ENCODE results near the gene SLC16A9. TPM values are rescaled to one million over a fixed set of nuclear protein-coding genes. Genes with fewer than 3 reads are reported as not detected.

SLC16A9 gene
- total and polyA plus RNA-seq, 2 donors (not counting 3 experiments of a cell fraction or from before 2014, with no cell fraction given) = 0.35 TPM; not detected in 1

GRCh38 chr10:59741048-59741447 lies 31.4 kb upstream of the SLC16A9 start:
- ChIA-PET POLR2A (no interaction called here), CTCF (no interaction called here)
- H3K4me2 ChIP-seq (ENCODE audit: insufficient read depth, low read length) = no peak overlapping the region
- no peak for FAIRE-seq
- no peaks in the 10 kb centered on the region for H3K9me1 ChIP-seq (replicated peaks; ENCODE audit: control insufficient read depth, extremely low read depth, insufficient read depth, low read length)
- no peak overlapping the region for H2AFZ ChIP-seq (ENCODE audit: low read depth, low read length)
- H3K4me1 ChIP-seq (ENCODE audit: control insufficient read depth, extremely low read depth, insufficient read depth, low read length) = no peaks in the 10 kb centered on the region
- no peak for DNase-seq (ENCODE audit: low read depth, low spot score)
- dilution Hi-C loops (cut with MboI; ENCODE audit: extremely low pct_ligation_motif_present, low sequenced_read_pairs) (no loop called here), intact Hi-C loops (cut with micrococcal nuclease) (no loop called here)
- H3K27ac ChIP-seq (ENCODE audit: insufficient read depth, low read depth, low read length) = no peak overlapping the region
- no peak overlapping the region for H3K9ac ChIP-seq (replicated peaks; ENCODE audit: extremely low read depth, insufficient read depth, low read length)
- no peaks in the 10 kb centered on the region for H3K36me3 ChIP-seq (ENCODE audit: control insufficient read depth in 2 of 2, extremely low read depth in 1 of 2, insufficient read depth in 2 of 2, low read length in 2 of 2)
- no peaks in the 10 kb centered on the region for H3K27me3 ChIP-seq (ENCODE audit: control insufficient read depth in 2 of 2, insufficient read depth in 2 of 2, low read length in 2 of 2)
- no peaks in the 10 kb centered on the region for H3K9me3 ChIP-seq (replicated peaks; ENCODE audit: control insufficient read depth, insufficient read depth, low read length)
- no peaks in the 10 kb centered on the region for H4K20me1 ChIP-seq (replicated peaks; ENCODE audit: control insufficient read depth, extremely low read depth, insufficient read depth, low read length)
- no TSS peak for BruUV-seq (replicated peaks)
- H3K4me3 ChIP-seq (replicated peaks in 1 of 3; ENCODE audit: insufficient read depth in 1 of 3, low read depth in 1 of 3, low read length in 3 of 3) = no peak overlapping the region
- TF ChIP-seq FOS (IDR thresholded peaks at IDR 0.05; ENCODE audit: borderline replicate concordance, insufficient read depth, low read length) (no peak), EZH2 (IDR thresholded peaks at IDR 0.05; ENCODE audit: borderline replicate concordance, low read depth, low read length, severe bottlenecking) (no peak), POLR2A (IDR thresholded peaks at IDR 0.05; ENCODE audit: low read depth, low read length) (no peak), GATA2 (IDR thresholded peaks at IDR 0.05; ENCODE audit: insufficient read depth, insufficient read length, low read depth, low read length) (no peak), MYC (IDR thresholded peaks at IDR 0.05; ENCODE audit: low read depth, low read length) (no peak), JUN (IDR thresholded peaks at IDR 0.05; ENCODE audit: borderline replicate concordance, insufficient read depth, insufficient read length, low read depth) (no peak)
- TF ChIP-seq, protein P1, sequence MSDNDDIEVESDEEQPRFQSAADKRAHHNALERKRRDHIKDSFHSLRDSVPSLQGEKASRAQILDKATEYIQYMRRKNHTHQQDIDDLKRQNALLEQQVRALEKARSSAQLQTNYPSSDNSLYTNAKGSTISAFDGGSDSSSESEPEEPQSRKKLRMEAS (IDR thresholded peaks at IDR 0.05; ENCODE audit: insufficient read depth, insufficient read length) = no peak
- TF ChIP-seq, protein P2, sequence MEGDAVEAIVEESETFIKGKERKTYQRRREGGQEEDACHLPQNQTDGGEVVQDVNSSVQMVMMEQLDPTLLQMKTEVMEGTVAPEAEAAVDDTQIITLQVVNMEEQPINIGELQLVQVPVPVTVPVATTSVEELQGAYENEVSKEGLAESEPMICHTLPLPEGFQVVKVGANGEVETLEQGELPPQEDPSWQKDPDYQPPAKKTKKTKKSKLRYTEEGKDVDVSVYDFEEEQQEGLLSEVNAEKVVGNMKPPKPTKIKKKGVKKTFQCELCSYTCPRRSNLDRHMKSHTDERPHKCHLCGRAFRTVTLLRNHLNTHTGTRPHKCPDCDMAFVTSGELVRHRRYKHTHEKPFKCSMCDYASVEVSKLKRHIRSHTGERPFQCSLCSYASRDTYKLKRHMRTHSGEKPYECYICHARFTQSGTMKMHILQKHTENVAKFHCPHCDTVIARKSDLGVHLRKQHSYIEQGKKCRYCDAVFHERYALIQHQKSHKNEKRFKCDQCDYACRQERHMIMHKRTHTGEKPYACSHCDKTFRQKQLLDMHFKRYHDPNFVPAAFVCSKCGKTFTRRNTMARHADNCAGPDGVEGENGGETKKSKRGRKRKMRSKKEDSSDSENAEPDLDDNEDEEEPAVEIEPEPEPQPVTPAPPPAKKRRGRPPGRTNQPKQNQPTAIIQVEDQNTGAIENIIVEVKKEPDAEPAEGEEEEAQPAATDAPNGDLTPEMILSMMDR (IDR thresholded peaks at IDR 0.05; ENCODE audit: extremely low read depth in 1 of 2, insufficient read depth in 1 of 2, low read depth in 1 of 2, low read length in 2 of 2) = no peak
- no peaks in the 10 kb centered on the region for H3K79me2 ChIP-seq (ENCODE audit: control insufficient read depth, insufficient read depth, low read length)

Data from endothelial cell of umbilical vein (primary cell).